Measurements from ENCODE around the gene DDX19B.
A peak's percentile ranks its signal among the peaks of the same experiment; 100 is the strongest.

DDX19B gene

GRCh38 chr16:70324998-70325747 is 26.2 kb downstream of the DDX19B start:
- peak overlapping the region; percentile 68 for H3K27ac ChIP-seq
- TF ChIP-seq ZFX (IDR thresholded peaks at IDR 0.05) (no peak), CTCF (conservative IDR thresholded peaks at IDR 0.05) (no peak)

GRCh38 chr16:70331091-70331490 is 32.1 kb downstream of the DDX19B start:
- TF ChIP-seq ZFX (IDR thresholded peaks at IDR 0.05): no peak
- TF ChIP-seq CTCF (conservative IDR thresholded peaks at IDR 0.05): no peak
- H3K27ac ChIP-seq: no peak overlapping the region

- H3K27ac ChIP-seq: peak overlapping the region; percentile 18
- TF ChIP-seq ZFX (IDR thresholded peaks at IDR 0.05) (no peak), CTCF (conservative IDR thresholded peaks at IDR 0.05) (peak; percentile 78)
These were observed 32.8 kb downstream of the DDX19B start for GRCh38 chr16:70331588-70332358.

- peak overlapping the region; percentile 18 for H3K27ac ChIP-seq
These were observed 33.7 kb downstream of the DDX19B start for GRCh38 chr16:70332728-70333127.

- TF ChIP-seq ZFX (IDR thresholded peaks at IDR 0.05) (no peak), CTCF (conservative IDR thresholded peaks at IDR 0.05) (no peak)
- no peak overlapping the region for H3K27ac ChIP-seq
These were observed 38.8 kb downstream of the DDX19B start for GRCh38 chr16:70337814-70338213.

- no peak overlapping the region for H3K27ac ChIP-seq
- TF ChIP-seq ZFX (IDR thresholded peaks at IDR 0.05) (no peak), CTCF (conservative IDR thresholded peaks at IDR 0.05) (no peak)
These were observed 42.6 kb downstream of the DDX19B start for GRCh38 chr16:70341600-70341999.

- TF ChIP-seq CTCF (conservative IDR thresholded peaks at IDR 0.05) (no peak), ZFX (IDR thresholded peaks at IDR 0.05) (no peak)
- H3K27ac ChIP-seq: no peak overlapping the region
These were observed 43.0 kb downstream of the DDX19B start for GRCh38 chr16:70342016-70342415.
